Spleen (tissue), 11 donors: ENCODE data around the gene TMEM131L. TPM values are rescaled to one million over a fixed set of nuclear protein-coding genes. Genes with fewer than 3 reads are reported as not detected.
"Not testable (repeated sequence)": the region's sequence is repeated elsewhere in the genome, so short reads cannot be mapped to it uniquely, and the experiment has no call there.

Experiments used
- DNase-seq: peaks from one replicate; pipeline ENCODE4 v3.0.0-alpha.2; 2020
- H3K27ac ChIP-seq, 8 donors: fragments of 200-600 bp; sonication (generic) in 7 of 8; 1 replicate in 4 of 8; 2 replicates in 4 of 8; pipeline versions ENCODE4 v1.5.0 to v1.8.0; 2016 to 2021; ENCODE audit warnings: inconsistent platforms in 4 of 8, mild to moderate bottlenecking in 4 of 8, moderate library complexity in 1 of 8
- H3K27me3 ChIP-seq, 7 donors: fragments of 200-600 bp; sonication (generic) in 6 of 7; replicated peaks in 1 of 7; 1 replicate in 4 of 7; 2 replicates in 3 of 7; pipeline versions ENCODE4 v1.5.0 to v1.8.0; 2016 to 2021; ENCODE audit warnings: inconsistent platforms in 3 of 7, mild to moderate bottlenecking in 1 of 7
- H3K36me3 ChIP-seq, 6 donors: fragments of 200-600 bp; sonication (generic) in 5 of 6; 1 replicate in 4 of 6; 2 replicates in 2 of 6; pipeline versions ENCODE4 v1.5.0 to v1.8.0; 2016 to 2021; ENCODE audit warnings: inconsistent platforms in 2 of 6
- H3K4me1 ChIP-seq, 6 donors: fragments of 200-600 bp; sonication (generic) in 5 of 6; 1 replicate in 3 of 6; 2 replicates in 3 of 6; pipeline versions ENCODE4 v1.5.0 to v1.8.0; 2016 to 2021; ENCODE audit warnings: inconsistent platforms in 3 of 6
- H3K4me3 ChIP-seq, 8 donors: fragments of 200-600 bp; sonication (generic) in 7 of 8; 1 replicate in 4 of 8; 2 replicates in 4 of 8; pipeline versions ENCODE4 v1.5.0 to v1.8.0; 2016 to 2021; ENCODE audit warnings: inconsistent platforms in 4 of 8, mild to moderate bottlenecking in 4 of 8, moderate library complexity in 2 of 8
- H3K9me3 ChIP-seq, 8 donors: fragments of 200-600 bp; sonication (generic) in 7 of 8; 1 replicate in 4 of 8; 2 replicates in 4 of 8; pipeline versions ENCODE4 v1.5.0 to v1.8.0; 2016 to 2021; ENCODE audit warnings: inconsistent platforms in 4 of 8
- CTCF ChIP-seq, 11 experiments: fragments of 200-600 bp in 7 of 11; fragments of 450-650 bp in 4 of 11; sonication (generic) in 4 of 11; IDR thresholded peaks in 8 of 11; conservative IDR thresholded peaks in 3 of 11; 1 replicate in 7 of 11; 2 replicates in 4 of 11; pipeline versions ENCODE4 v1.4.0 to v1.8.0; 2016 to 2021; ENCODE audit warnings: antibody characterized with exemption in 11 of 11, inconsistent platforms in 4 of 11, mild to moderate bottlenecking in 1 of 11
- POLR2A ChIP-seq, 3 donors: fragments of 450-650 bp; IDR thresholded peaks; one replicate each; pipeline ENCODE4 v1.5.1; 2017; ENCODE audit warnings: antibody characterized with exemption in 3 of 3, mild to moderate bottlenecking in 1 of 3
- POLR2AphosphoS5 ChIP-seq, 3 donors: sonication (generic); formaldehyde crosslinking; IDR thresholded peaks; one replicate each; pipeline ENCODE4 v1.5.1; 2017; ENCODE audit warnings: antibody characterized with exemption in 3 of 3
- WGBS, 5 donors: extraction: QIAGEN DNeasy Blood & Tissue Kit in 3 of 5; methylation state at CpG; one replicate each; pipeline versions ENCODE4 v1.1.5 to v1.1.7; 2013 to 2018; 5-methylcytosine and 5-hydroxymethylcytosine counted together
- intact Hi-C: fragments of 100-400 bp; cut with DNase I; formaldehyde crosslinking; loops from one replicate; pipeline ENCODE4 v1.15.0; 2023; ENCODE audit warnings: low total_unique reads
- polyA plus RNA-seq, 3 donors: library from polyadenylated mRNA; stranded (reverse); fragments of 200-250 nt; gene quantifications; one replicate each; pipeline ENCODE4 v1.2.1, GENCODE V29; 2013
- total RNA-seq, 7 donors: library from RNA; depleted of rRNA in 3 of 7; stranded (reverse); fragments of >200 nt in 3 of 7; fragmentation: NEBNext Ultra II Directional in 4 of 7; extraction: Animal tissue kit (Norgen Biotek cat#: 25700) in 4 of 7; gene quantifications; one replicate each; pipeline versions ENCODE4 v1.1.0 to v1.2.1, GENCODE V29; 2016 to 2021
- donor health status: healthy with polysubstance abuse.
- donor health status: DM: no; HTN: no; CAD: no; lungs with moderate emphysema.
- donor health status: DM: no; HTN: no; CAD: no.
- donor health status: Bipolar disorder and iron deficiency.
- donor health status: healthy.
- donor health status: DM: no; HTN: no; CAD: no.
- donor health status: DM: yes; HTN: yes; CAD: no.

Gene TMEM131L
- total and polyA plus RNA-seq, 10 donors: 20.9 to 105 (median 80.1) TPM

GRCh38 chr4:153447175-153447905, 18.8 kb upstream of the TMEM131L start:
- Histone ChIP-seq H3K36me3 (no peaks in the 10 kb centered on the region), H3K4me1 (peaks cover 11 to 43% (median 20%) of the 10 kb centered on the region in 6 donors), H3K27ac (no peak overlapping the region), H3K27me3 (no peaks in the 10 kb centered on the region), H3K4me3 (no peak overlapping the region), H3K9me3 (no peaks in the 10 kb centered on the region)
- intact Hi-C loops: no loop called here
- no peak for DNase-seq
- WGBS, 5 donors: 91 to 95% (median 93%) methylated on average over 5 of the region's 5 CpGs
- no peak for TF ChIP-seq POLR2A (IDR thresholded peaks at IDR 0.05)
- TF ChIP-seq CTCF (IDR thresholded peaks at IDR 0.05 in 8 of 11, conservative IDR thresholded peaks at IDR 0.05 in 3 of 11): no peak
- no peak for TF ChIP-seq POLR2AphosphoS5 (IDR thresholded peaks at IDR 0.05)

- intact Hi-C loops: no loop called here
- Histone ChIP-seq H3K36me3 (no peaks in the 10 kb centered on the region), H3K4me1 (peaks cover 11 to 50% (median 20%) of the 10 kb centered on the region in 6 donors), H3K9me3 (no peaks in the 10 kb centered on the region), H3K27me3 (no peaks in the 10 kb centered on the region), H3K4me3 (no peak overlapping the region), H3K27ac (no peak overlapping the region)
- 73 to 86% (median 82%) methylated on average over 10 of the region's 10 CpGs for WGBS, 5 donors
- no peak for DNase-seq
- TF ChIP-seq POLR2A (IDR thresholded peaks at IDR 0.05) (no peak), CTCF (IDR thresholded peaks at IDR 0.05 in 8 of 11, conservative IDR thresholded peaks at IDR 0.05 in 3 of 11) (no peak), POLR2AphosphoS5 (IDR thresholded peaks at IDR 0.05) (no peak)
Observed at GRCh38 chr4:153448003-153448731, 18.0 kb upstream of the TMEM131L start.

- H3K4me1 ChIP-seq: peaks cover 11 to 60% (median 24%) of the 10 kb centered on the region in 6 donors
- 89 to 100% (median 97%) methylated on average over 1 of the region's 1 CpG for WGBS, 5 donors
- H3K4me3 ChIP-seq: no peak overlapping the region
- no peak for DNase-seq
- H3K27ac ChIP-seq: peak overlapping the region in 7 of 8 donors; percentile 66 to 78 (median 77)
- no peaks in the 10 kb centered on the region for H3K9me3 ChIP-seq
- no peaks in the 10 kb centered on the region for H3K36me3 ChIP-seq
- intact Hi-C loops: no loop called here
- H3K27me3 ChIP-seq: no peaks in the 10 kb centered on the region
- TF ChIP-seq POLR2AphosphoS5 (IDR thresholded peaks at IDR 0.05): no peak
- no peak for TF ChIP-seq POLR2A (IDR thresholded peaks at IDR 0.05)
- no peak for TF ChIP-seq CTCF (IDR thresholded peaks at IDR 0.05 in 8 of 11, conservative IDR thresholded peaks at IDR 0.05 in 3 of 11)
Observed at GRCh38 chr4:153449338-153449737, 16.8 kb upstream of the TMEM131L start.

DNA sequence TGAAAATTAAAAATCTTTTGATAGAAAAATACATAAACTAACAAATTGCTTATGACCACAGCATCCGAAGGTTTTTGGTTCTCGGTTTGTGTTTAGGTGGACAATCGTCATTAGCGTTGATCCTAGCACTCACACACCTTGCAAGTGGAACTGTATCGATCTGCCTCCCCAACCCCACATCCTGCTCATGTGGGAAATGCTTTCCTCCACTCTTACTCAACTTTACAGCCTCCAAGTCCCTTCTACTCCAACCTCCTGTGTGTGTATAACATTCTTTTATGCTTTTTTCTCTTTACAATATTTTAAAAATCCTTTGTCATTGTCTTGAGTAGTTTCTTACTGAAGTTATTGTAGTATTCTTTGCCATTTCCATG, 15.6 kb upstream of the TMEM131L start:
- Histone ChIP-seq H3K4me1 (peaks cover 11 to 60% (median 24%) of the 10 kb centered on the region in 6 donors), H3K9me3 (no peaks in the 10 kb centered on the region), H3K4me3 (peak overlapping the region in 1 of 8 donors; percentile 1), H3K36me3 (no peaks in the 10 kb centered on the region), H3K27me3 (no peaks in the 10 kb centered on the region), H3K27ac (peak overlapping the region; percentile 64 to 78 (median 76))
- TF ChIP-seq POLR2A (IDR thresholded peaks at IDR 0.05) (no peak), POLR2AphosphoS5 (IDR thresholded peaks at IDR 0.05) (no peak), CTCF (IDR thresholded peaks at IDR 0.05 in 8 of 11, conservative IDR thresholded peaks at IDR 0.05 in 3 of 11) (no peak)
- intact Hi-C loops: no loop called here
- WGBS, 5 donors: 51 to 66% (median 55%) methylated on average over 5 of the region's 5 CpGs
- no peak for DNase-seq

GRCh38 chr4:153451145-153451544, 15.0 kb upstream of the TMEM131L start:
- 81 to 98% (median 95%) methylated on average over 11 to 13 of the region's 13 CpGs for WGBS, 5 donors
- Histone ChIP-seq H3K27ac (peak overlapping the region in 6 of 8 donors; percentile 56 to 83 (median 78)), H3K4me1 (peaks cover 11 to 60% (median 24%) of the 10 kb centered on the region in 6 donors)
- H3K9me3 ChIP-seq, DNase-seq, intact Hi-C loops, H3K27me3 ChIP-seq, H3K4me3 ChIP-seq, H3K36me3 ChIP-seq: not testable (repeated sequence)
